GM21529 (cell line): ENCODE results near the gene PNCK.

Source experiments
- ATAC-seq: cut with Tn5 transposase; IDR thresholded peaks from one replicate; pipeline ENCODE4 v1.9.1; 2021; ENCODE audit not compliant: unreplicated experiment

The PNCK gene

DNA sequence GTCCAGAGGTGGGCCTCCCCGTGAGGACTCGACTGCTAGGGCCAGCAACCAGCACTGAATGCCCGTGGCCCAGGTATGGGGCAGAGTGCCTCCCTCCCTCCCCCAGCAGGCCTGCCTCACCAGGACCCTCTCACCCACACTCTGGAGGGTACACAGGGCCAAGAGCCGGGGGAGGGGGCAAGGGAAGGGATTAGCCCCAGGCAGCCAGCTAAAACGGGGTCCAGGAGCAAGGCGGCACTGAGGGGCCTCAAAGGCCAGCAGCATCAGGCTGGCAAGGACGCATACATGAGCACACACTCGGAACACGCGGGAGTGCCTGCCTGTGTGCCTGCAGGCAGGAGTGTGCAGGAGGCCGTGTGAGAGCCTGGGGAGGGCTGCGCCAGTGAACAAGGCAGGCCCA, 44.9 kb downstream of the PNCK start:
- no peak for ATAC-seq

GRCh38 chrX:153628129-153628528, 45.5 kb downstream of the PNCK start:
- ATAC-seq = no peak

GRCh38 chrX:153627675-153628111, 45.9 kb downstream of the PNCK start:
- no peak for ATAC-seq

GRCh38 chrX:153626863-153627674, 46.5 kb downstream of the PNCK start:
- ATAC-seq = no peak

DNA sequence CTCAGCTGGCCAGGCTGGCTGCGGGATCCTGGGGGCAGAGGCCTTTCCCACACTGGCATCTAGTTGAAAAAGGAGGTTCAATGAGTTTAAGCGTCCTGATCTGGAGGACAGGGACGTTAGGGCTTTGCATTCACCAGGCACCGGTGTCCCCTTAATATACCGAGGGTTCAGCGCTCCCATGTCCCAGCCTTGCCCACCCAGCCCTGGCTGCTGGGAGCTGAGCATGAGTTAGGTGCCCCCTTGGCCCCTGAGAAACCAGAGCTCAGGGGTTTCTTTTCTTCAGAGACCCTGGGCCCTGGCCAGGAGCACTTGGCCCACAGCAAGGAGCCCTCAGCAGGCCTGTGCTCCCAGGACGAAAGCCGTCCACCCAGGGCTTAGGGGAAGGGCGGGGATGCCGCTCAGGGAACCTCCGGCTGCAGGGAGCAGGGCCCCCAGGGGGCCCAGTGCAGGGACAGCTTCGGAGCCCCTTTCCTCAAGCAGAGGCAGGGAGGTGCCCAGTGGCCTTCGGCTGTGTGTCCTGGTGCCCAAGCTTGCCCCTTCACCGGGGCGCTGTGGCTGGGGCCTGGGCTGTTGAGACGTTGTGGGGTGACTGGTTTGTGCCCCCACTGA, 47.5 kb downstream of the PNCK start:
- no peak for ATAC-seq

DNA sequence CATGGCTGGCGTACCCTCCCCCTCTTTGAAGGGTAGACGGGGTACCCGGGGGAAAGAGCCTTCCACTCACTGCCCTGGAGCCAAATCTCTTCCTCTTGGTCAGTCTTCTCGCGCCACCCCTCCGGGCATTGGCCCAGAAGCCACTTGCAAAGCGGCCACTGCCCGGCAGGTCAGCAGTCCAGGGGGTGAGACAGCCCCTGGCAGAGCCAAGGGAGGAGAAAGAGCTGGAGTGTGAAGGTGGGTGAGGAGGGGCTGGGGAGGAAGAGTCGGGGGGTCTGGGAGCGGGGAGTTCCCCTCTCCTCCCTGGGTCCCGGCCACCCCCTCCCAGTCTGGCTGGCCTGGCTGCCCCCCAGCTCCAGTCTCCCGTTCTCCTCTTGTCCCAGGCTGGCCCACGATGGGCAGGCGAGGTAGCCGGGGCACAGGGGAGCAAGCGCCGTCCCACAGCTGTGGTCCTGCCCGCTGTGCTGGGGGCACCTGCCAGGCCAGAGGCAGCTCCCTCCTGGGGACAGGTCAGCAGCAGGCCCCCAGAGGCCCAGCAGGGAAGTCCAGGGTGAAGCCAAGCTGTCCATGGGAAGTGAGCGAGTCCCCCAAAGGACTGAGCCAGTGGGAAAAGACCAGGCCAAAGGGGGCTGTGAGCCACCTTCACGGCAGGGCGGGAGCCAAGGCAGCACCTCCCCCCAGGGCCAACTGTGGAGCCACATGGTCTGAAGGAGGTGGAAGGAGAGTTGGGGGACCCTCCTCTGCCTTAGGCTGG, 48.2 kb downstream of the PNCK start:
- no peak for ATAC-seq

DNA sequence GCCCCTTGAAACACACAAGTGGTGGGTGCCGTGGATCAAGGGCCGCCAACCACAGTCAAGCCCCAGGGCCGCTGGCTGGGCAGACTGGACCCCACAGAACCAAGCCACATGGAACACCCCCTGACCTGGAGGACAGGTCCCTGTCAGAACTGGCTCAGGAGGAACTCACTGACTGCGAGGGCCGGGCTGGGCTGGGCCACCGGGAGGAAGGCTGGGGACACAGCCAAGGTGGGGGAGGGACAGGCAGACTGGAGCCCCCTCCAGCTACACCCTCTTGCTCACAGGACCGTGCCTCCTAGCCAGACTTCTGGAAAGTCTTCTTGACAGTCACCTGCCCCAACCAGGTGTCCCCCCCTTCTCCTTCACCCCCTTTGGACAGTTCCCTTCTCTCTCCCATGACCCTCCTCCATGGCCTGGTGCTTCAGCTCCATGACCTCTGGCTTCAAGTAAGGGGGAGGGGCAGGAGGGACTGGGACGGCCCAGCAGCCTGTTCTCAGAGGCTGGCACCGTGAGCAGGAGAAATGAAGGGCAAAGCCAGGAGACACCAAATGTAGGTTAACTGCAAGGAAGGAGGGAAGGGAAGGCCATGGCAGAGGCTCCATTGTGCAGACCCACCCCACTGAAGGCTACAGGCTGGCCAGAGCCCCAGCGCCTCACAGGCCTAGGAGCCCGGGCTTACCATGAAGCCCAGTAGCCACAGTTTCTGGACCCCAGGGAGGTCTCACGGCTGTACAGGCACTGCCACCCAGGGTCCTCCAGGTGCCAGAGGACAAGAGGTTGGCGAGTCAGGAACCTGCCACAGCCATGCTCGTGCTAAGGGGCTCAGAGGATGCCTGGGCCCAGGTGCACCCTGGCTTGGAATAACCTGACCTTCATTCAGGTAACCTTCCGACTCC, 49.2 kb downstream of the PNCK start:
- ATAC-seq = no peak

GRCh38 chrX:153623310-153624029, 50.1 kb downstream of the PNCK start:
- no peak for ATAC-seq

DNA sequence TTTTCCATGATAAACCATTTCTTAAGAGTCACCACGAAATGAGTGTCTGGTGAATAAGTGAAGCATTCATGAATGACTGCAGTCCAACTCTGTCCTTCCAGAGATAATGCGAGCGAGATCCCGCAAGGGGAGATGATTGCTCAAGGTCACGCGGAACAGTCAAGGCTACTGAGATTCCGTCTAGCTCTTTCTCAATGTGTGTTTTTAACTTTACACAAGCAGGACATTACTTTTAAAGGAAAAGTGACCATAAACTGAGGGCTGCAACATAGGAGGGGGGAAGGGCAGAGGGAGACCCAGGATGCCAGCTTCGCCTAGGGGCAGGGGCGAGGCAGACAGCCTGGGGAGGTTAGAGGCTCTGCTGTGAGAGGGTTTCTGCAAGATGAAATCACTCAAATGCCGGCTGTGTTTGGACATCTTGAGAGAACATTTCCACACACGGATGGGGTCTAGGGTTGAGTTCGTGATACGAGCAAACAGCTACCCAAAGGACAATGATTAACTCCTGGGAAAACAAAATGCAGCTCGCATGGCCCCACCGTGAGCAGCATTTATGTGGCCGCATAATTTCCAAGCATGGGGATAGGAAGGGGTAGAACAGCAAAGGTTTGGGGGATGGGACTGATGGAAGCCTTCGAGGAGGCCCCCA, 50.8 kb downstream of the PNCK start:
- no peak for ATAC-seq

GRCh38 chrX:153621949-153622598, 51.5 kb downstream of the PNCK start:
- ATAC-seq = no peak

DNA sequence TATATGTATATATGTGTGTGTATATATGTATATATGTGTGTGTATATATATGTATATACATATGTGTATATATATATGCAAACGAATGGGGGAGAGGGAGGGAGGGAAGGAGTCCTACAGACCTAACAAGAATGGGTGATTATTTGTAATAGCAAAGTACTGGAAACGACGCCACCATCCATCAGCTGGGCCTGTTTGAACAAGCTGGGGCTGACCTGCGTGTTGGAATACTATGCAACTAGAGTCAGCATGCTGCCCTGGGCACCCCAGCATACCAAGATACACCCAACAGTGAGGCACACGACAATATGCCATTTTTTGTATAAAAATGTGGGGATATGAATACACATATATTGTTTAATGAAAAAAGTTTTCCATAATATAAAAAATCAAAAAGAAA, 53.0 kb downstream of the PNCK start:
- no peak for ATAC-seq
